HG02571 (cell line): ENCODE results near the gene SLC28A1.
"Not testable (repeated sequence)": the region's sequence is repeated elsewhere in the genome, so short reads cannot be mapped to it uniquely, and the experiment has no call there.

Experiments
- ATAC-seq: cut with Tn5 transposase; IDR thresholded peaks from one replicate; pipeline ENCODE4 v1.9.1; 2021; ENCODE audit warnings: mild to moderate bottlenecking, moderate library complexity; ENCODE audit not compliant: unreplicated experiment

SLC28A1 gene

DNA sequence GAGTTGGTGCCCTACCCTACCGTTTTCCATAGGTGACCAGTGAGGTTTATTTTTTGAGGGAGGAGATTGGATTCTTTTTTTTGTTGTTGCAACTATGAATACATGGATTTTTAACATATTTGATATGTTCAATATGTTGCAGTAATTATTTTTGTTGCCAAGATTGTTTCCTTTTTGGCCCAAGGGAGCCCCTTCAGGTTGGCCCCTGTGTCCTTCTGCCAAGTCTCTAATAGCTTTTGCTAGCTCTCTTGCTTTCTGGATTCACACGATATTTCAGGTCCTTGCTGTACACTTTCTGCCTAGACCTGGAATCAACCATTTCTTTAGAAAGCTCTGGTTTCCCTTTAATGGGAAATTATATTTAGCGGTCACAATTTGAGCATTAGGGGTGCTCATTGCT, 22.7 kb upstream of the SLC28A1 start:
- no peak for ATAC-seq

DNA sequence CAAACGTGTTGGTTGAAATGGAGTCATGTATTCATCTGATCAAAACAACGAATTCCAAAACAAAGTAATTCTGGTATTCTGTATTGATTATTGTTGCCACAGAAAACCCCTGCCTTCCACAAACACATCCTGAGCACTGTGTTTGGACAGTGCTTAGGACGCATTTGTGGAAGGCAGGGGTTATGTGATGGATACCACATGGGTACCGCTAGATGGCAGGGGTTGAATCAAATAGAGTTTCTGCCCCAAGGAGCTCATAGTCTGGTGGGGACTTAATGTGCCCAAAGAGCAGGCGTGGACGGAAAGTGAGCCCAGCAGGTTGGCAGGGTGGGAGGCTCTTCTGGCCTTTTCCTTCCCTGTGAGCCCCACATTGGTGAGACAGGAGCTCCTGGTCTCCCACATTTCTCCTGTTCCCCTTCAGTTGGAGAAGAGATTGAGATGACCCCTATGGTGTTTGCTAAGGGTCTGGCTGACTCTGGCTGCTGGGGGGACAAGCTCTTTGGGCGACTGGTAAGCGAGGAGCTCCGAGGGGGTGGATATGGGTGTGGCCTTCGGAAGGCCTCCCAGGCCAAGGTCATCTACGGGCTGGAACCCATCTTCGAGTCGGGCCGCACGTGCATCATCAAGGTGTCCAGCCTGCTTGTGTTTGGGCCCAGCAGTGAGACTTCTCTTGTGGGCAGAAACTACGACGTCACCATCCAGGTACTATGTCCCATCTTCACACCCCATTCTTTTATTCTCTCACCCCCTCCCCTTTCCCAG, 22.1 kb upstream of the SLC28A1 start:
- no peak for ATAC-seq

DNA sequence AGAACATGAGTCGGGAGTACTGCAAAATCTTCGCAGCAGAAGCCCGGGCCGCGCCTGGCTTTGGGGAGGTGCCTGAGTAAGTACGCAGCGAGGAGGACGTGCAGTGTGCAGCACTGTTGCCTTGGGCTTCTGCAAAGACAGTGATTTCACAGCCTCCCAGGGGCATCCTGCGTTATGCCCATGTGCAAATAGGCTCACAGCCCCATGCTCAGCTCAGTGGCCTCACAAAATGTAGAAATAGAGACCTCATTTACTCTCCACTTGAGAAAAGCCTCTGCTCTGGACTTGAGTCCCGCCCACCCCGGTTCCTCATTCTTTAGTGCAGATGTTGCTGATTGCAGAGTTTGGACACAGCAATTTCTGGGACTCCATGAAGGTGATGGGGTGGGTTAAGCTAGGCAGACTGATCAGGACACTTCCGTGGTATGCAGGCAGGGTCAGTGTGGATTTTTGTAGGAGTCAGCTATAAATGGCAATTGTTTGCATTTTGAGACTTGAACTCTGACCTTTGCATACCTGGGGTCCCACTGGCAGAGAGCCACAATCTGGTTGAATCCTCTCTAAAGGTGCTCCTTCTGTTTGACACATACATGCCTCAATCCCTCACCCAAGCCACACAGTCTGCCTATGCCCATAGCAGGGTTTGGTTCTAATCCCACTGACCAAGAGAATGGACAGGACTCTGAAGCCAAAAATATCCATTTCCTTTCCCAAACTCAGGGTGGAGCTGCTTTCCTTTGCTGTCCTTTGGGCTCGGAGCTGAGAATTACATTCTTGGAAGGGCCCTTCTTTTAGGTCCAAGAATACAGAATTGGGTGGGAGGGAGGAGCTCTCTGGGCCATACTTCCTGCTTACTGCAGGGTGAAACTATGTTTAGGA, 20.7 kb upstream of the SLC28A1 start:
- ATAC-seq, result no peak

DNA sequence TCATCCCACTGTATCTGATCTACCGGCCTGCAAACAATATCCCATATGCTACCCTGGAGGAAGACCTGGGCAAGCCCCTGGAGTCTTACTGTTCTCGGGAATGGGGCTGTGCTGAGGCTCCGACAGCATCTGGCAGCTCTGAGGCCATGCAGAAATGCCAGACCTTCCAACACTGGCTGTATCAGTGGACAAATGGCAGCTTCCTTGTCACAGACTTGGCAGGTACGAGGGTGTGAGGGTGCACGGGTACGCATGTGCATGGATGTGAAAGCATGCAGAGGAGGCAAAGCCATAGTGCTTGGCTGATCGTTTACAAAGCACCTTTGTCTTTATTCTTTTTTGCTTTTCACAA, 20.0 kb upstream of the SLC28A1 start:
- ATAC-seq, result no peak

DNA sequence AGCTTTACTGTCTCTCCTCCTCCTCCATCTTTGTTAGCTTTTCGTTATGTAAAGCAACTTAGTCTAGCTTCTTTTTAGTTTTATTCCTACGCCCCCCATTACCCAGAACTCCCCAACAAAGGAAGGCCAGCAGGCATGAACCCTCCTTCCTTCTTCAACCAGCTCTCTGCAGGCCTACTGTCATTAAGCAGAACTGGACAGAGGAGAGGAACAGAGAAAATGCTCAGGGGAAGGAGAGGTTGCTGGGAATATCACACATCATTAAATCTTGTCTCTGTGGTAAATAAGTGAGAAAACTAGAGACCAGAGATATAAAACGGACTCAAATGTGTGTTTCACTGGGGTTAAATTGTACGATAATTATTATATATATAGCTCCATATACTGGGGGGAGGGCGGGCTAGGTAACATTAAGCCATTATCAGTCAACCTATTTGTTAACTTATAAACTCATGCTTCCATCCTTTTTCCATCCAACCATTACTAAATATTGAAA, 19.3 kb upstream of the SLC28A1 start:
- no peak for ATAC-seq

DNA sequence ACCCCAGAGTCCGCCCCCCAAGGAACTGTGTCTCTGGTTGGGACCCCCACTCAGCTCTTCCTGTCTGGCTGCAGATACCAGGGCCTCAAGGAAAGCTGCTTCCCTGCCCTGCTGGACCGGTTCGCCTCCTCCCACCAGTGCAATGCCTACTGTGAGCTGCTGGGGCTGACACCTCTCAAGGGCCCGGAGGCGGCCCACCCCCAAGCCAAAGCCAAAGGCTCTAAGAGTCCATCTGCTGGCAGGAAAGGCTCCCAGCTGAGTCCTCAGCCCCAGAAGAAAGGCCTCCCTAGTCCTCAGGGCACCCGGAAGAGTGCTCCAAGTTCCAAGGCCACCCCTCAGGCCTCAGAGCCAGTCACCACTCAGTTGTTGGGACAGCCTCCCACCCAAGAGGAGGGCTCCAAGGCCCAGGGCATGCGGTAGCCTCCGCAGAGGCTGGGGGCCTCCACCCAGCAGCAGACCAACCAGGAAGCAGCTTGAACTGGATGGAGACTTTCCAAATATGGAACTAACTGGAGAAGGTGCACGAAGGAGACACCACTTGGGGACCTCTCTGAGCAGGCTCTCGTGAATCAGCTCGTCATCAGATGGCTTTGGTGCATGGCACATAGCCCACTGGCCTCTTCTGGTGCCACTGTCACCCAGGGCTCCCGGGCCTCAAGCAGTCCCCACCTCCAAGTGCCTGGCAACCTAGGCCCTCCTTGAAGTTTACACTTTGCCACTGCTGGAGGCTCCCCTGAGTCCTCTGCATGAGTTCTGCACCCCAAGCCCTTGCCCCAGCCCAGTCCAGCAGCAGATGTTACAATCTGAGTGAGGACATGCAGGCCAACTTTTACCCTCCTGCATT, 16.2 kb upstream of the SLC28A1 start:
- ATAC-seq, result no peak

DNA sequence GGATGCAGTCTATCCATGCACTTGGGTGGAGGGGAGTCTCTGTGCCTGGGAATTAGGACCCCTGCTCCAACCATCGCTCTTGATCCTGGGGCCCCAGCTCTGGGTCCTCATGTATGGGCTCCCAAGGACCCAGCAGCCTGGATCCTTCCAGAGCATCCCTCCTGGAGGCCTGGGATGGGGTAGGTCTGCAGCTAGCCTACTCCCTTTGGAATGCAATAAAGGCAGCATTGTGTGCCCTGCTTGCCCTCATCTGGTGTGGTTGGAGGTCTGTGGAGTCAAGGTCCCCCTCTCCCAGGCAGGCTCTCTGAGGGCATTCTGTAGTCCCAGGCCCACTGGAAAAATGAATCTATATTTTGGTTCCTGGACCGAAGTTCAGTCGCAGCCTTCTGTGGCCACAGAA, 15.0 kb upstream of the SLC28A1 start:
- no peak for ATAC-seq

DNA sequence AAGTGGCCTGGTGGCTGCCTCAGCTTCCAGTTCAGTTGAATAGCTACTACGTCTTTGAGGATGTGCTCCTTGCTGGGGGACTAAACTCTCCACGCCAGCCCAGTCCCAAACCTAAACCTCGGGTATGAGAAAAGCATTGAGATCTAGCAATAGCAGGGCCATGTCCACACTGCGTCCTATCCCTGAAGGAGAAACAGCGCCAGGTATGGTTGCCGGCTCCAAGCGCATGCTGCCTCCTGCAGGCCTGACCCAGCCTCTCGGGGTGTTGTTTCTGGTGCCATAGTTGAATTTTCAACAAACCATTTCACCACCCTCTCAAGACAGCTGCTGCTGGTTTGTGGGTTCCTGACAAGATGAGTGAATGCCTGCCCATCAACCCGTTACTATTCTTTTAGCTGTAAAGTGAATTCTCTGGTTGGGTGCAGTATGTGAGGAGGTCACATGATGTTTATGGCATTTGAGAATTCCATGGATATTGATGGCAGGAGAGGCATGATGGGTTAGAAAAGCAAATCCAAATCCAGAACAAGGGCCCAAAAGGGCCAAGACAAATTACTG, 13.0 kb upstream of the SLC28A1 start:
- no peak for ATAC-seq

DNA sequence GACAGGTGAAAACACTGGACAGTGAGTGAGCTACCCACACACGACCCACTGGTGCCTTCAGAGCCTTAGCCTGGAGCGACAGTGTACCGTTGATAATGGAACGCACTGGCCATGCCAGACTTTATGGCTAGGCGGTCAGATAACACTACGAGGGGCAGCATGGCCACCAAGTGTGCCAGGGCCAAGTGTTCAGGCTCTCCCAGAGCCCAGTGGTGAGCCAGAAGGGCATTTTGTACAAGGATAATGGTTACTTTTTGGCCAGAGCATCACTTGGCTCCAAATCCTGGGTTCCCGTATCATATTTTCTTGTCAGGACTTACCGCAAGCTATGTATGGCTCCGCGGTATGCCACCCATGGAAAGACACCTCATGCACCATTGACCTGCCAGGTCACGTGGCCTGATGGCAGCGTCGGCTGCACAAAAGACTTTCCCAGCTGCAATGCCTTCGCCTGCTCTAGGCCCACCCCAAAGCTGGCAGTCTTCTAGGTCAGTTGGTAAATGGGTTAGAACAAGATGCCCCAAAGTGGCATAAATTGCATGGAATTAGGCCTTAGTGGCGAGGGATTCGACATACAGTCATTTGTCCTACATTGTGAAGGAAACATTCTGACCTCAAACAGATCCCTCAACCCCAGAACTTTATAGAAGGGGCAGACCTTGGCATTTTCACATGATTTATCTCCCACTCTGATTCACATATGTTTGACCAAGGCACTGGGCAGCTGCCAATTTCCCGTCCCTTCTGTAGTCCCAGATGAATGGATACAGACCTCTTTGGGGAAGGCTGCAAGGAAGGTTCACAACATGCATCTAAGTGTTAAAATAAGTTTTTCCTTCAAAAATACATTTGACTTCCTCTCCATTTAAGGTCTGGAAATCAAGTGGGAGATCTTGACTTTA, 12.2 kb upstream of the SLC28A1 start:
- no peak for ATAC-seq

DNA sequence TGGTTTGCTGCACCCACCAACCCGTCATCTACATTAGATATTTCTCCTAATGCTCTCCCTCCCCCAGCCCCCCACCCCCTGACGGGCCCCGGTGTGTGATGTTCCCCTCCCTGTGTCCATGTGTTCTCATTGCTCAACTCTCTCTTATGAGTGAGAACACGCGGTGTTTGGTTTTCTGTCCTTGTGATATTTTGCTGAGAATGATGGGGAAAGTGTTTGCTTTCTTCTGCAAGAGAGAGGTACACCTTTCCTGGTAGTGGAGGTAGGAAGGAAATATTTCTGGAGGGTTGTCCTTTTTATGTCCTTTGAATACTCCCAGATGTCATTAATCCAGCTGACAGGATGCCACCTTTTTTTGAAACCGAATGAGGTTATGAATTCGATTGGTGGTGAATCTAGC, 10.5 kb upstream of the SLC28A1 start:
- ATAC-seq, result no peak

DNA sequence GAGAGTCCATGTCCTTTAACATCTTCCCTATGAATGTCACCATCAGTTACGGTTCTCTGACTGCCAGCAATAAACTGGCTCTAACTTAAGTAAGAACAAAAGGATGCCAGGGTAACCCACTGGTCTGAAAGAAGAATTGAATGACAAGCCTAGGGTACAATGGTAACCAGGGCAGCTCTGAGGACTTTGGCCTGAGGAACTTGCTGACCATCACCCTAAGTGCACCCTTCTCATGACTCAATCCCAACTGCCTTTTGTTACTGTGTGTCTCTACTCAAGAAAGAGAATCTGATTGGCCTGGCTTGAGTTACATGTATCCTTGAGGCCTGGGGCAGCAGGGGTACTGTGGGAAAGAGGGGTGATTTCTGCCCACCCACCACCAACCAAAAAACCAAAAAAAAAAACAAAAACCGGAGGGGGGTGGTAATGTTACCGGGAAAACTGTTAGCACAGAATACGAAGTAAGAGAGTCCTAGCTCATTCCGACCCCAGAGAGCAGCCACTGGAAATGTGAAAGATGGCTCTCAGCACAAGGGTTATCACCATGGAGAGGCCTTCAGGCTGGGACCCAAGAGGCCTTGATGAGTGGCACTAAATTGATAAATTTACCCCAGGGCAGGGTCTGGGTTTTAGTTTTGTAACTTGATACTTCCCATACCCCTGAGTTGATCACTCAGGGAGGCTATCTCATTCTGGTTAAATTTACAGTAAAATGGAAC, 9.3 kb upstream of the SLC28A1 start:
- ATAC-seq, result no peak

DNA sequence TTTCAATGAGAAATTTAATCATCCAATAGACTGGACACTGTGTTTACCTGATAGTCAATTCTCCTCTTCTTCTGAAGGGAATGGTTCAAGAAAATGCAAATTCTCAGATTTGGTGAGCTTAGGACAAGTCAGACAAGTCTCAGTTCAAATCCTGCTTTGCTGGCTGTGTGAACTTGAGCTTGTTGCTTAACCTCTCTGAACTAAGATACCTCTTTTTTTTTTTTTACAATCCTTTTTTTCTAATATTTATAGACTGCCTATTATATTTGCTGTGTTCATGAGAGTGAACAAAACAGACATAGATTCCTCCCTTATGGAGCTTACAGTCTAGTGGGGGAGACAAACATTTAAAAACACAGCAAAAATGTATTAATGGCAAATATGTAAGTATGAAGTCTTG, 8.2 kb upstream of the SLC28A1 start:
- no peak for ATAC-seq

DNA sequence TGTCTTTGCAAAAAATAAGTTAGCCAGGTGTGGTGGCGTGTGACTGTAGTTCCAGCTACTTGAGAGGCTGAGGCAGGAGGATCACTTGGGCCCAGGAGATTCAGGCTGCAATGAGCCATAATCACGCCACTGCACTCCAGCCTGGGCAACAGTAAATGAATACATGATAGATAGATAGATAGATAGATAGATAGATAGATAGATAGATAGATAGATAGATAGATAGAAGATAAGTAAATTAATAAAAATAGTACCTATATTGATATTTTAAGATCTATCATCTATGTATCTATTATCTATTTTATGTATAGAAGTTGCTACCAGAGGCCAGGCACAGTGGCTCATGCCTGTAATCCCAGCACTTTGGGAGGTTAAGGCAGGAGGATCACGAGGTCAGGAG, 6.8 kb upstream of the SLC28A1 start:
- ATAC-seq, result not testable (repeated sequence)

DNA sequence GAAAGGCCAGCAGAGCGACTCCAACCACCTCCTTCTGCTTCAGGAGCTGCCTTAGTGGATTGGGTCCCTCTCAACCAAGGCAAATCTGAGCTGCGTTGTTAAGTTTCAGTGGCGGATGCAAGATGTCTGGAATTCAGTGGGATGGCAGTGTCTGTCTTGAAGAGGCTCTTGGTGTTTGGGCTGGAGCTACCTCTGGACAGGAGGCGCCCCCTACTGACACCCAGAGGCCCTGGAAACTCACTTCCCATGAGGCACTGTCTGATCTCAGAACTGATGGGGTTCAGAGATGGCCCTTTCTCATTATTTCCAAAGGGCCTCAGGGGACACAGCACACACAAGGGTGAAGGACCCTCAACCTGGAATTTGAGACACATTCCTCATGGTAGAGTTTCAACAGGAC, 6.0 kb upstream of the SLC28A1 start:
- ATAC-seq, result no peak

DNA sequence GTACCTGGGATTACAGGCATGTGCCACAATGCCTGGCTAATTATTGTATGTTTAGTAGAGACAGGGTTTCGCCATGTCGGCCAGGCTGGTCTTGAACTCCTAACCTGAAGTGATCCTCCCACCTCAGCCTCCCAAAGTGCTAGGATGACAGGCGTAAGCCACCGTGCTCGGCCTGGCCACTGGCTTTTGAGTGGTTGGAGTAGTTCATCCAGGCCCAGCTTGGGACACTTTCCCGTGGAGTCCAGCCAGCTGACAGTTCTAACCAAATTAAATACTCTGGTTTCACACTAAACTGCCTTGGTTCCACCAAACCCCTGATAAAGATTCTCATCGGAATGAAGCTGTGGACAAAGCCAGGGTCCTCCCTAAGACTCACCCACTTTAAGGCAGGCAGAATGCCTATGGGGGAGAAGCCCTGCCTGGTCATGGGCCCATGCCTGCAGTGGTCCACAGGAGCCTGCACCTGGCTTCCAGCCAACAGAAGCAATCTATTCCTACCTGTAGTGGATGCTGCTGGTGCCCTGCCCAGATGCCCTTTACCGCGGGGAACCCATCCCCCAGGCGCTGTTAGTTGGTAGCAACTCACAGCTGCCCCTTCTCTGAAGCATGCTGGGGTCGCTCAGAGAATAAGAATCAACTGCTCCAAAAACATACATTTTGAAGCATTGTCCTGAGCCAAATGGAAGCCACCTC, 5.2 kb upstream of the SLC28A1 start:
- no peak for ATAC-seq

DNA sequence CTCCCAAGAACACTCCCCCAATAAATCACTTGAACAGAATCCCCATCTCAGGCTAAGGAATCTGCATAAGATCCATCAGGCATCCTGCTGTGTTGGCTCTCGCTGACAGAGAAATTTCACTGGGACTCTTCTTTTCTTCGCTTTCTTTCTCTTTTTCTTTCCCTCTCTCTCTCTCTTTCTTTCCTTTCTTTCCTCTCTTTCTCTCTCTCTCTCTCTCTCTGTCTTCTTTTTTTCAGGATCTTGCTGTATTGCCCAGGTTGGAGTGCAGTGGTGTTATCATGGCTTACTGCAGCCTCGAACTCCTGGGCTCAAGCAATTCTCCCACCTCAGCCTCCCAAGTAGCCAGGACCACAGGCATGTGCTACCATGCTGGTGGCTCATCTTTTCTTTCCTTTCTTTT, 4.5 kb upstream of the SLC28A1 start:
- no peak for ATAC-seq

DNA sequence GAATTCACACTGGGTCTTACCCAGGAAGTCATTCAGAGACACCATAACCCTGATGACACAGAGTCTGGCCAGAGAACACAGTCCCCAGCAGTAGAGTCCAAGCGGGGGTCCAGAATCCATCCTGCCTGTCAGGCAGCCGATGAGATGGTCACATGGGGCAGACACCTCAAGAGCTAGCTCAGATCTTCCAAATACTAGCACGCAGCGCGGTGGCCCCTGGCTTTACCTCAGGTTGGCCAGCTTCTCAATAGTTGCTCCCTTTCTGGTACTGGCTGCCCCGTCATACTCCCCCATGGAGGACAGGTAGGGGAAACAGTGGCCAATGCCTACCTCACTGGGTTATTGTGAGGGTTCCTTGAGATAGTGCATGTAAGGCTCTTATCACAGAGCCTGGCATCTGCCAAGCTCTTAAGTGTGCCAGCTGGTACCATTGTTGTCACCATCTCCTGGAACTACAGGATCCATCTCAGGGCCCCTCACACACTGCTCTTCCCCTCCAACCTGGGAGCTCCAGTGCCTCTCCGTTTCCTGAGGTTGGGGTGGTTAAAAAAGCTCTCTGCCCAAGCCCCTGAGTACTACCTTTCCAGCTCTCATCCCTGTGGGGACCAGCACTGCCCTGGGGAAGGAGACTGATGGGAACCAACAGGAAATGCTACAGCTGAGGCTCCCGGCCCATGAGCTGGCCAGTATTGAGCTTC, 3.5 kb upstream of the SLC28A1 start:
- no peak for ATAC-seq

DNA sequence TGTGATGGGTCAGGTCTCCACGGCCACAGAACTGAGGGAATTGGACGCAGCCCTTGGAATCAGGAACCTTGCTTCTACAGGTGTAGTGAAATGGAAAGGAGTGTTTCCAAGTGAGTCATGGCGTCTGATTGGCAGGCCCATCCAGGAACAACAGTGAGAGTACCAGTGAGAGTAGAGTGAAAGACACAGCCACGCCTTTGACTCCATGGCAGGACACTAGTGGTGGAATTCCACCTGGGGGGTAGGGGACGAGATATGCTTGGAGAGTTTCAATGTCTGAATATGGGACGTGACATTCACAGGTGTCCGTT, 3.0 kb upstream of the SLC28A1 start:
- no peak for ATAC-seq
